ENCODE data around the gene NLRC5.

GRCh38 chr16:57016301-57016700, 26.9 kb downstream of the NLRC5 start:
- TF ChIP-seq ESRRG (CRISPR knock-in tag; IDR thresholded peaks at IDR 0.05): no peak
- no peak for TF ChIP-seq ZNF8 (CRISPR knock-in tag; IDR thresholded peaks at IDR 0.05)
- TF ChIP-seq CREB5 (CRISPR knock-in tag; IDR thresholded peaks at IDR 0.05; ENCODE audit: low read depth): no peak
- no peak for TF ChIP-seq PATZ1 (CRISPR knock-in tag; IDR thresholded peaks at IDR 0.05; ENCODE audit: borderline replicate concordance)
- no peak for TF ChIP-seq RARB (CRISPR knock-in tag; IDR thresholded peaks at IDR 0.05)
- TF ChIP-seq ZC3H10 (CRISPR knock-in tag; IDR thresholded peaks at IDR 0.05): no peak

All from SK-N-SH treated with all-trans-retinoic acid at 6 μM for 48 hours (cell line).